Erythroblast (primary cell): Measurements from ENCODE around the gene UCKL1.

ENCODE experiments used
- GATA1 ChIP-seq: IDR thresholded peaks from 2 replicates; pipeline ENCODE4 v1.6.1; 2011; ENCODE audit warnings: low read depth, mild to moderate bottlenecking, control low read depth, low read length, moderate library complexity
- POLR2A ChIP-seq: IDR thresholded peaks from 2 replicates; pipeline ENCODE4 v1.6.1; 2011; ENCODE audit warnings: mild to moderate bottlenecking, low read length

DNA sequence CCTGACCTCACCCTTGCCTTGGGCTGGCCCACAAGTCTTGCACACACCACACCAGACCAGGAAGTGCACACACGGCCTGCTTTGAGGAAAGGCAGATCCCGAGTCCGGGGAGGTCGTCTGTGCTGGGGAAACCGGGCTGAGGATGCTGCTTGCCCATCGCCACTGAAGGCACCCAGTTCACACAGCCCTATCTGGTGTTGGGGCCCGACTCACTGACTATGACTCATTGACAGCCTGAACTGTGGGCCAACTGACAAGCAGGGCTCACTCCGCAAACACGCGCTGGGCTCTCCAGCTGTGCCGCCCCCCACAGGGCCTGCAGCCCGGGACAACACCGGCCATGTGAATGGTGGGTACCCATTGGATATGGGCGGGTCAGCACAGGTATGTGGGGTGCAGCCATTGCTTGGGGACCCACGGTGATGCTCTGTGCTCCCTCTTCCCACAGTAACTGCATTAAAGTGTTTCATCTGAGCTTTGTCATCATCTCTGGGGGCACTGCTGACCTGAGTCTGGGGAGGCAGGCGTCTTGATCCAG is 21.6 kb upstream of the UCKL1 start:
- TF ChIP-seq POLR2A: no peak
- no peak for TF ChIP-seq GATA1
